Upper lobe of right lung (tissue), 1 donor: ENCODE results near the gene BST1. TPM values are rescaled to one million over a fixed set of nuclear protein-coding genes. Genes with fewer than 3 reads are reported as not detected.

Experiments
- ATAC-seq: fragments of 200-7000 bp; cut with Tn5 transposase; one replicate; pipeline ENCODE4 v1.9.1; 2020; ENCODE audit warnings: mild to moderate bottlenecking, moderate library complexity
- DNase-seq: peaks from one replicate; pipeline ENCODE4 v3.0.0-alpha.2; 2020
- H3K27ac ChIP-seq: fragments of 200-600 bp; one replicate; pipeline ENCODE4 v1.8.0; 2022
- H3K27me3 ChIP-seq: fragments of 200-600 bp; one replicate; pipeline ENCODE4 v1.8.0; 2022; ENCODE audit warnings: mild to moderate bottlenecking
- H3K36me3 ChIP-seq: fragments of 200-600 bp; one replicate; pipeline ENCODE4 v1.8.0; 2022
- H3K4me1 ChIP-seq: fragments of 200-600 bp; one replicate; pipeline ENCODE4 v1.8.0; 2022
- H3K4me3 ChIP-seq: fragments of 200-600 bp; one replicate; pipeline ENCODE4 v1.8.0; 2022; ENCODE audit warnings: mild to moderate bottlenecking
- H3K9me3 ChIP-seq: fragments of 200-600 bp; one replicate; pipeline ENCODE4 v1.8.0; 2022
- CTCF ChIP-seq: fragments of 200-600 bp; IDR thresholded peaks from one replicate; pipeline ENCODE4 v1.8.0; 2022; ENCODE audit warnings: antibody characterized with exemption
- intact Hi-C: fragments of 100-400 bp; cut with DNase I; formaldehyde crosslinking; loops from one replicate; pipeline ENCODE4 v1.11.0; 2022
- total RNA-seq: library from RNA; stranded (reverse); fragmentation: NEBNext Ultra II Directional; extraction: Animal tissue kit (Norgen Biotek cat#: 25700); gene quantifications from one replicate; pipeline ENCODE4 v1.2.1, GENCODE V29; 2021
- donor health status: DM: no; HTN: yes; CAD: no; lungs with severe emphysema.

The BST1 gene
- total RNA-seq, 1 donor from 2014 or later: 11.0 TPM

- no peak for TF ChIP-seq CTCF
Measured at GRCh38 chr4:15665753-15666365, 37.0 kb upstream of the BST1 start.

GRCh38 chr4:15667006-15667405 lies 35.9 kb upstream of the BST1 start:
- no peak overlapping the region for H3K27ac ChIP-seq

More at GRCh38 chr4:15665753-15666365, 37.0 kb upstream of the BST1 start:
- H3K4me1 ChIP-seq: peaks cover 10% of the 10 kb centered on the region
- ATAC-seq: peak; percentile 86
- no peak for DNase-seq
- H3K9me3 ChIP-seq: no peaks in the 10 kb centered on the region
- intact Hi-C loops: no loop called here
- no peaks in the 10 kb centered on the region for H3K36me3 ChIP-seq
- H3K27ac ChIP-seq: peak overlapping the region; percentile 65
- H3K27me3 ChIP-seq: no peaks in the 10 kb centered on the region
- no peak overlapping the region for H3K4me3 ChIP-seq

GRCh38 chr4:15668566-15669435 lies 34.1 kb upstream of the BST1 start:
- H3K27ac ChIP-seq: no peak overlapping the region
- H3K9me3 ChIP-seq: no peaks in the 10 kb centered on the region
- ATAC-seq: no peak
- no peak overlapping the region for H3K4me3 ChIP-seq
- no peaks in the 10 kb centered on the region for H3K36me3 ChIP-seq
- TF ChIP-seq CTCF: no peak
- intact Hi-C loops: no loop called here
- DNase-seq: no peak
- H3K27me3 ChIP-seq: no peaks in the 10 kb centered on the region
- peaks cover 10% of the 10 kb centered on the region for H3K4me1 ChIP-seq

More at GRCh38 chr4:15667006-15667405, 35.9 kb upstream of the BST1 start:
- TF ChIP-seq CTCF: no peak
- no peak for ATAC-seq
- Histone ChIP-seq H3K9me3 (no peaks in the 10 kb centered on the region), H3K4me3 (no peak overlapping the region), H3K36me3 (no peaks in the 10 kb centered on the region), H3K27me3 (no peaks in the 10 kb centered on the region), H3K4me1 (peaks cover 10% of the 10 kb centered on the region)
- intact Hi-C loops: no loop called here
- no peak for DNase-seq

GRCh38 chr4:15670576-15670975 lies 32.3 kb upstream of the BST1 start:
- H3K36me3 ChIP-seq: no peaks in the 10 kb centered on the region
- H3K27me3 ChIP-seq: no peaks in the 10 kb centered on the region
- H3K4me1 ChIP-seq: peaks cover 9% of the 10 kb centered on the region
- no peak for DNase-seq
- no peak overlapping the region for H3K27ac ChIP-seq
- no peaks in the 10 kb centered on the region for H3K9me3 ChIP-seq
- intact Hi-C loops: no loop called here
- TF ChIP-seq CTCF: no peak
- no peak overlapping the region for H3K4me3 ChIP-seq
- no peak for ATAC-seq

GRCh38 chr4:15672101-15672500 lies 30.8 kb upstream of the BST1 start:
- Histone ChIP-seq H3K9me3 (no peaks in the 10 kb centered on the region), H3K27ac (no peak overlapping the region), H3K4me1 (no peaks in the 10 kb centered on the region), H3K36me3 (no peaks in the 10 kb centered on the region), H3K27me3 (no peaks in the 10 kb centered on the region), H3K4me3 (no peak overlapping the region)
- ATAC-seq (no peak), DNase-seq (no peak)
- no peak for TF ChIP-seq CTCF
- intact Hi-C loops: no loop called here
